ENCODE measurements around the gene RAP1GAP.

DNA sequence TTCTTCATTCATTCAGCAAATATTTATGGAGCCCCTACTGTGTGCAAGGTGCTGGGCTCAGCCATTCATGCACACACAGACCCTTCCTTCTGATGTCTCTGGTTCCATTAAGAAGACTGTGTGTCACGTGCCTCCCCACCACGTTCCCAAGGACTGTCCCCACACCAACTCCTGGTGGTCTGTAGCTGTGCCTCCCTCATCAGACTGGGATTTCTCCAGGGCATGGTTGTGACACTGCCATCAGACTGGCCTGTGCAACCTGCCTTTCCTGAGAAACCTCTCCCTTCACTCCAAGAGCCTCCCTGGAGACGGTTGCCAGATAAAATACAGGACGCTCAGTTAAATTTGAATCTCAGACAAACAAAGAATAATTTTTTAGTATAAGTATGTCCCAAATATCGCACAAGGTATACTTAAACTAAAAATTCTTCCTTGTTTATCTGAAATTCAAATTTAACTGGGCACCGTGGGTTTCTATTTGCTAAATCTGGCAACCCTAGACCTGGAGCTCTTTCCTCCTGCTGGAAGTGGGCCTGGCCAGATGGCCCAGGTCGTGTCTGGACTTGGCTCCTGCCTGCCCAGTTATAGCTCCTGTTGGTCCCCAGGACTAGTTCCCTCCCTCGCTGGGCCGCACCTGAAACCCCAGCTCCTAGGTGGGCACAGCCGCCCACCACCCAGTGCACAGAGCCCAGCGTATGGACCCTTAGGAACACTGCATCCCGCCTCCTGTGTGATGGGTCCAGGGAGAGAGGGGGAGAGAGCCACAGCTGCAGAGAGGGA is 76.9 kb downstream of the RAP1GAP start:
- TF ChIP-seq JUND (IDR thresholded peaks at IDR 0.05): no peak
- TF ChIP-seq, protein P1, sequence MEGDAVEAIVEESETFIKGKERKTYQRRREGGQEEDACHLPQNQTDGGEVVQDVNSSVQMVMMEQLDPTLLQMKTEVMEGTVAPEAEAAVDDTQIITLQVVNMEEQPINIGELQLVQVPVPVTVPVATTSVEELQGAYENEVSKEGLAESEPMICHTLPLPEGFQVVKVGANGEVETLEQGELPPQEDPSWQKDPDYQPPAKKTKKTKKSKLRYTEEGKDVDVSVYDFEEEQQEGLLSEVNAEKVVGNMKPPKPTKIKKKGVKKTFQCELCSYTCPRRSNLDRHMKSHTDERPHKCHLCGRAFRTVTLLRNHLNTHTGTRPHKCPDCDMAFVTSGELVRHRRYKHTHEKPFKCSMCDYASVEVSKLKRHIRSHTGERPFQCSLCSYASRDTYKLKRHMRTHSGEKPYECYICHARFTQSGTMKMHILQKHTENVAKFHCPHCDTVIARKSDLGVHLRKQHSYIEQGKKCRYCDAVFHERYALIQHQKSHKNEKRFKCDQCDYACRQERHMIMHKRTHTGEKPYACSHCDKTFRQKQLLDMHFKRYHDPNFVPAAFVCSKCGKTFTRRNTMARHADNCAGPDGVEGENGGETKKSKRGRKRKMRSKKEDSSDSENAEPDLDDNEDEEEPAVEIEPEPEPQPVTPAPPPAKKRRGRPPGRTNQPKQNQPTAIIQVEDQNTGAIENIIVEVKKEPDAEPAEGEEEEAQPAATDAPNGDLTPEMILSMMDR (IDR thresholded peaks at IDR 0.05; ENCODE audit: low read depth, low read length, missing input control): no peak
- TF ChIP-seq GABPA (IDR thresholded peaks at IDR 0.05 in 1 of 2, conservative IDR thresholded peaks at IDR 0.05 in 1 of 2): no peak
- TF ChIP-seq, protein P2, sequence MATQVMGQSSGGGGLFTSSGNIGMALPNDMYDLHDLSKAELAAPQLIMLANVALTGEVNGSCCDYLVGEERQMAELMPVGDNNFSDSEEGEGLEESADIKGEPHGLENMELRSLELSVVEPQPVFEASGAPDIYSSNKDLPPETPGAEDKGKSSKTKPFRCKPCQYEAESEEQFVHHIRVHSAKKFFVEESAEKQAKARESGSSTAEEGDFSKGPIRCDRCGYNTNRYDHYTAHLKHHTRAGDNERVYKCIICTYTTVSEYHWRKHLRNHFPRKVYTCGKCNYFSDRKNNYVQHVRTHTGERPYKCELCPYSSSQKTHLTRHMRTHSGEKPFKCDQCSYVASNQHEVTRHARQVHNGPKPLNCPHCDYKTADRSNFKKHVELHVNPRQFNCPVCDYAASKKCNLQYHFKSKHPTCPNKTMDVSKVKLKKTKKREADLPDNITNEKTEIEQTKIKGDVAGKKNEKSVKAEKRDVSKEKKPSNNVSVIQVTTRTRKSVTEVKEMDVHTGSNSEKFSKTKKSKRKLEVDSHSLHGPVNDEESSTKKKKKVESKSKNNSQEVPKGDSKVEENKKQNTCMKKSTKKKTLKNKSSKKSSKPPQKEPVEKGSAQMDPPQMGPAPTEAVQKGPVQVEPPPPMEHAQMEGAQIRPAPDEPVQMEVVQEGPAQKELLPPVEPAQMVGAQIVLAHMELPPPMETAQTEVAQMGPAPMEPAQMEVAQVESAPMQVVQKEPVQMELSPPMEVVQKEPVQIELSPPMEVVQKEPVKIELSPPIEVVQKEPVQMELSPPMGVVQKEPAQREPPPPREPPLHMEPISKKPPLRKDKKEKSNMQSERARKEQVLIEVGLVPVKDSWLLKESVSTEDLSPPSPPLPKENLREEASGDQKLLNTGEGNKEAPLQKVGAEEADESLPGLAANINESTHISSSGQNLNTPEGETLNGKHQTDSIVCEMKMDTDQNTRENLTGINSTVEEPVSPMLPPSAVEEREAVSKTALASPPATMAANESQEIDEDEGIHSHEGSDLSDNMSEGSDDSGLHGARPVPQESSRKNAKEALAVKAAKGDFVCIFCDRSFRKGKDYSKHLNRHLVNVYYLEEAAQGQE (IDR thresholded peaks at IDR 0.05): no peak
- no peak for TF ChIP-seq EGR1 (IDR thresholded peaks at IDR 0.05; ENCODE audit: low read depth in 2 of 2)
- TF ChIP-seq, protein P3, sequence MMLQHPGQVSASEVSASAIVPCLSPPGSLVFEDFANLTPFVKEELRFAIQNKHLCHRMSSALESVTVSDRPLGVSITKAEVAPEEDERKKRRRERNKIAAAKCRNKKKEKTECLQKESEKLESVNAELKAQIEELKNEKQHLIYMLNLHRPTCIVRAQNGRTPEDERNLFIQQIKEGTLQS (IDR thresholded peaks at IDR 0.05): no peak
- TF ChIP-seq, protein P4, sequence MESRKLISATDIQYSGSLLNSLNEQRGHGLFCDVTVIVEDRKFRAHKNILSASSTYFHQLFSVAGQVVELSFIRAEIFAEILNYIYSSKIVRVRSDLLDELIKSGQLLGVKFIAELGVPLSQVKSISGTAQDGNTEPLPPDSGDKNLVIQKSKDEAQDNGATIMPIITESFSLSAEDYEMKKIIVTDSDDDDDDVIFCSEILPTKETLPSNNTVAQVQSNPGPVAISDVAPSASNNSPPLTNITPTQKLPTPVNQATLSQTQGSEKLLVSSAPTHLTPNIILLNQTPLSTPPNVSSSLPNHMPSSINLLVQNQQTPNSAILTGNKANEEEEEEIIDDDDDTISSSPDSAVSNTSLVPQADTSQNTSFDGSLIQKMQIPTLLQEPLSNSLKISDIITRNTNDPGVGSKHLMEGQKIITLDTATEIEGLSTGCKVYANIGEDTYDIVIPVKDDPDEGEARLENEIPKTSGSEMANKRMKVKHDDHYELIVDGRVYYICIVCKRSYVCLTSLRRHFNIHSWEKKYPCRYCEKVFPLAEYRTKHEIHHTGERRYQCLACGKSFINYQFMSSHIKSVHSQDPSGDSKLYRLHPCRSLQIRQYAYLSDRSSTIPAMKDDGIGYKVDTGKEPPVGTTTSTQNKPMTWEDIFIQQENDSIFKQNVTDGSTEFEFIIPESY (IDR thresholded peaks at IDR 0.05): no peak
- TF ChIP-seq SP1 (IDR thresholded peaks at IDR 0.05): no peak
- TF ChIP-seq TAF1 (conservative IDR thresholded peaks at IDR 0.05): no peak
- no peak for TF ChIP-seq YY1 (IDR thresholded peaks at IDR 0.05)

Measured in liver (tissue), 3 donors.